SJSA1 (cell line): Measurements from ENCODE around the gene CHPT1. TPM values are rescaled to one million over a fixed set of nuclear protein-coding genes. Genes with fewer than 3 reads are reported as not detected.
"Not testable (repeated sequence)": the region's sequence is repeated elsewhere in the genome, so short reads cannot be mapped to it uniquely, and the experiment has no call there.

Experiments used
- DNase-seq, 2 experiments: peaks; one replicate each; pipeline ENCODE4 v3.0.0-alpha.2; 2015 to 2020; ENCODE audit warnings: low spot score in 2 of 2, low read depth in 1 of 2
- H3K27ac ChIP-seq: fragments of 250-450 bp; sonication (Bioruptor Pico); 2 replicates; pipeline ENCODE4 v1.5.1; 2020; ENCODE audit warnings: mild to moderate bottlenecking, moderate library complexity
- H3K27me3 ChIP-seq: fragments of 250-450 bp; sonication (Bioruptor Pico); replicated peaks from 2 replicates; pipeline ENCODE4 v1.5.1; 2020; ENCODE audit warnings: mild to moderate bottlenecking, moderate library complexity
- H3K36me3 ChIP-seq: fragments of 250-450 bp; sonication (Bioruptor Pico); 2 replicates; pipeline ENCODE4 v1.5.1; 2020; ENCODE audit warnings: mild to moderate bottlenecking
- H3K4me1 ChIP-seq: fragments of 250-450 bp; sonication (Bioruptor Pico); replicated peaks from 2 replicates; pipeline ENCODE4 v1.6.1; 2021; ENCODE audit warnings: mild to moderate bottlenecking
- H3K4me3 ChIP-seq: fragments of 250-450 bp; sonication (Bioruptor Pico); 2 replicates; pipeline ENCODE4 v1.5.1; 2020; ENCODE audit warnings: mild to moderate bottlenecking
- H3K9me3 ChIP-seq: fragments of 250-450 bp; sonication (Bioruptor Pico); replicated peaks from 2 replicates; pipeline ENCODE4 v1.5.1; 2020; ENCODE audit warnings: mild to moderate bottlenecking
- total RNA-seq: library from RNA; depleted of rRNA; stranded (reverse); fragments of >200 nt; shearing (Covaris generic); gene quantifications from 2 replicates; pipeline ENCODE4 v1.2.3, GENCODE V29; 2014

Gene CHPT1
- total RNA-seq, 1 experiment from 2014 or later: 44.8 TPM

GRCh38 chr12:101714877-101715444 is 17.5 kb downstream of the CHPT1 start:
- DNase-seq: no peak
- H3K36me3 ChIP-seq: no peaks in the 10 kb centered on the region
- no peak overlapping the region for H3K27ac ChIP-seq
- H3K4me1 ChIP-seq: no peaks in the 10 kb centered on the region
- H3K4me3 ChIP-seq: no peak overlapping the region
- no peaks in the 10 kb centered on the region for H3K27me3 ChIP-seq
- no peaks in the 10 kb centered on the region for H3K9me3 ChIP-seq

- Histone ChIP-seq H3K9me3 (no peaks in the 10 kb centered on the region), H3K4me3 (no peak overlapping the region), H3K4me1 (no peaks in the 10 kb centered on the region), H3K27ac (no peak overlapping the region), H3K36me3 (no peaks in the 10 kb centered on the region), H3K27me3 (no peaks in the 10 kb centered on the region)
- DNase-seq: no peak
These were observed 22.1 kb downstream of the CHPT1 start for GRCh38 chr12:101719566-101719965.

GRCh38 chr12:101720118-101720517 is 22.7 kb downstream of the CHPT1 start:
- Histone ChIP-seq H3K36me3 (no peaks in the 10 kb centered on the region), H3K9me3 (no peaks in the 10 kb centered on the region), H3K4me3 (no peak overlapping the region), H3K27me3 (no peaks in the 10 kb centered on the region), H3K27ac (no peak overlapping the region), H3K4me1 (no peaks in the 10 kb centered on the region)
- no peak for DNase-seq

- no peak for DNase-seq
- Histone ChIP-seq H3K9me3 (no peaks in the 10 kb centered on the region), H3K36me3 (no peaks in the 10 kb centered on the region), H3K27ac (no peak overlapping the region), H3K4me3 (no peak overlapping the region), H3K27me3 (no peaks in the 10 kb centered on the region), H3K4me1 (no peaks in the 10 kb centered on the region)
These were observed 25.0 kb downstream of the CHPT1 start for GRCh38 chr12:101722392-101722791.

- H3K27me3 ChIP-seq: no peaks in the 10 kb centered on the region
- H3K4me1 ChIP-seq: no peaks in the 10 kb centered on the region
- no peak overlapping the region for H3K27ac ChIP-seq
- H3K9me3 ChIP-seq: no peaks in the 10 kb centered on the region
- H3K36me3 ChIP-seq: no peaks in the 10 kb centered on the region
- DNase-seq: no peak
- no peak overlapping the region for H3K4me3 ChIP-seq
These were observed 29.7 kb downstream of the CHPT1 start for GRCh38 chr12:101727098-101727497.

- Histone ChIP-seq H3K4me1 (no peaks in the 10 kb centered on the region), H3K9me3 (no peaks in the 10 kb centered on the region), H3K27ac (no peak overlapping the region), H3K4me3 (no peak overlapping the region), H3K27me3 (no peaks in the 10 kb centered on the region), H3K36me3 (no peaks in the 10 kb centered on the region)
- no peak for DNase-seq
These were observed 32.4 kb downstream of the CHPT1 start for GRCh38 chr12:101729842-101730241.

GRCh38 chr12:101732318-101732717 is 34.9 kb downstream of the CHPT1 start:
- H3K9me3 ChIP-seq: no peaks in the 10 kb centered on the region
- H3K27ac ChIP-seq: no peak overlapping the region
- H3K36me3 ChIP-seq: no peaks in the 10 kb centered on the region
- no peaks in the 10 kb centered on the region for H3K4me1 ChIP-seq
- H3K4me3 ChIP-seq: no peak overlapping the region
- H3K27me3 ChIP-seq: no peaks in the 10 kb centered on the region
- no peak for DNase-seq

GRCh38 chr12:101733166-101733565 is 35.7 kb downstream of the CHPT1 start:
- H3K36me3 ChIP-seq: no peaks in the 10 kb centered on the region
- no peak overlapping the region for H3K4me3 ChIP-seq
- no peak overlapping the region for H3K27ac ChIP-seq
- H3K27me3 ChIP-seq: no peaks in the 10 kb centered on the region
- no peaks in the 10 kb centered on the region for H3K9me3 ChIP-seq
- no peaks in the 10 kb centered on the region for H3K4me1 ChIP-seq
- no peak for DNase-seq

GRCh38 chr12:101734482-101734881 is 37.0 kb downstream of the CHPT1 start:
- not testable (repeated sequence) for H3K27me3 ChIP-seq, H3K9me3 ChIP-seq, H3K4me1 ChIP-seq, H3K27ac ChIP-seq, DNase-seq, H3K36me3 ChIP-seq, H3K4me3 ChIP-seq

- Histone ChIP-seq H3K4me1 (no peaks in the 10 kb centered on the region), H3K27ac (no peak overlapping the region), H3K9me3 (no peaks in the 10 kb centered on the region), H3K36me3 (no peaks in the 10 kb centered on the region), H3K4me3 (no peak overlapping the region), H3K27me3 (no peaks in the 10 kb centered on the region)
- no peak for DNase-seq
These were observed 40.0 kb downstream of the CHPT1 start for GRCh38 chr12:101737476-101737875.

GRCh38 chr12:101738920-101739665 is 41.7 kb downstream of the CHPT1 start, which contains the start of gene SYCP3:
Gene SYCP3, minus strand, starts transcription at chr12:101739462. Its CDS starts 1,527 bp downstream, at chr12:101737935.
- H3K27me3 ChIP-seq: no peaks in the 10 kb centered on the region
- no peak within 1 kb of the TSS for H3K4me3 ChIP-seq
- H3K9me3 ChIP-seq: no peaks in the 10 kb centered on the region
- no peaks in the 10 kb centered on the region for H3K4me1 ChIP-seq
- no peak within 1 kb of the TSS for H3K27ac ChIP-seq
- DNase-seq: no peak
- peaks cover 5% of the 10 kb centered on the region; the same call in 1 of the 2 replicates for H3K36me3 ChIP-seq

- no peaks in the 10 kb centered on the region for H3K4me1 ChIP-seq
- H3K36me3 ChIP-seq: peaks cover 8% of the 10 kb centered on the region; the same call in 1 of the 2 replicates
- no peak overlapping the region for H3K27ac ChIP-seq
- H3K27me3 ChIP-seq: no peaks in the 10 kb centered on the region
- no peak overlapping the region for H3K4me3 ChIP-seq
- DNase-seq: no peak
- H3K9me3 ChIP-seq: no peaks in the 10 kb centered on the region
These were observed 43.1 kb downstream of the CHPT1 start for GRCh38 chr12:101740566-101740965.

- H3K9me3 ChIP-seq: no peaks in the 10 kb centered on the region
- no peaks in the 10 kb centered on the region for H3K27me3 ChIP-seq
- no peak overlapping the region for H3K4me3 ChIP-seq
- H3K4me1 ChIP-seq: no peaks in the 10 kb centered on the region
- no peak for DNase-seq
- H3K36me3 ChIP-seq: peaks cover 8% of the 10 kb centered on the region; the same call in 1 of the 2 replicates
- H3K27ac ChIP-seq: no peak overlapping the region
These were observed 43.5 kb downstream of the CHPT1 start for GRCh38 chr12:101740980-101741379.

GRCh38 chr12:101743242-101743641 is 45.8 kb downstream of the CHPT1 start:
- Histone ChIP-seq H3K9me3 (no peaks in the 10 kb centered on the region), H3K4me1 (no peaks in the 10 kb centered on the region), H3K27ac (no peak overlapping the region), H3K4me3 (no peak overlapping the region), H3K27me3 (no peaks in the 10 kb centered on the region), H3K36me3 (peaks cover 8% of the 10 kb centered on the region; the same call in 1 of the 2 replicates)
- DNase-seq: no peak
